ENCODE results near the gene HOXA6.

- TF ChIP-seq CTCF (IDR thresholded peaks at IDR 0.05), result no peak
- TF ChIP-seq POLR2A (IDR thresholded peaks at IDR 0.05; ENCODE audit: low read length), result no peak
- TF ChIP-seq EP300 (IDR thresholded peaks at IDR 0.05), result no peak
- TF ChIP-seq HOXA7 (CRISPR knock-in tag; IDR thresholded peaks at IDR 0.05), result no peak
- TF ChIP-seq, protein P1, sequence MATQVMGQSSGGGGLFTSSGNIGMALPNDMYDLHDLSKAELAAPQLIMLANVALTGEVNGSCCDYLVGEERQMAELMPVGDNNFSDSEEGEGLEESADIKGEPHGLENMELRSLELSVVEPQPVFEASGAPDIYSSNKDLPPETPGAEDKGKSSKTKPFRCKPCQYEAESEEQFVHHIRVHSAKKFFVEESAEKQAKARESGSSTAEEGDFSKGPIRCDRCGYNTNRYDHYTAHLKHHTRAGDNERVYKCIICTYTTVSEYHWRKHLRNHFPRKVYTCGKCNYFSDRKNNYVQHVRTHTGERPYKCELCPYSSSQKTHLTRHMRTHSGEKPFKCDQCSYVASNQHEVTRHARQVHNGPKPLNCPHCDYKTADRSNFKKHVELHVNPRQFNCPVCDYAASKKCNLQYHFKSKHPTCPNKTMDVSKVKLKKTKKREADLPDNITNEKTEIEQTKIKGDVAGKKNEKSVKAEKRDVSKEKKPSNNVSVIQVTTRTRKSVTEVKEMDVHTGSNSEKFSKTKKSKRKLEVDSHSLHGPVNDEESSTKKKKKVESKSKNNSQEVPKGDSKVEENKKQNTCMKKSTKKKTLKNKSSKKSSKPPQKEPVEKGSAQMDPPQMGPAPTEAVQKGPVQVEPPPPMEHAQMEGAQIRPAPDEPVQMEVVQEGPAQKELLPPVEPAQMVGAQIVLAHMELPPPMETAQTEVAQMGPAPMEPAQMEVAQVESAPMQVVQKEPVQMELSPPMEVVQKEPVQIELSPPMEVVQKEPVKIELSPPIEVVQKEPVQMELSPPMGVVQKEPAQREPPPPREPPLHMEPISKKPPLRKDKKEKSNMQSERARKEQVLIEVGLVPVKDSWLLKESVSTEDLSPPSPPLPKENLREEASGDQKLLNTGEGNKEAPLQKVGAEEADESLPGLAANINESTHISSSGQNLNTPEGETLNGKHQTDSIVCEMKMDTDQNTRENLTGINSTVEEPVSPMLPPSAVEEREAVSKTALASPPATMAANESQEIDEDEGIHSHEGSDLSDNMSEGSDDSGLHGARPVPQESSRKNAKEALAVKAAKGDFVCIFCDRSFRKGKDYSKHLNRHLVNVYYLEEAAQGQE (IDR thresholded peaks at IDR 0.05), result no peak
- no peak for TF ChIP-seq RFX5 (IDR thresholded peaks at IDR 0.05)
- TF ChIP-seq CHD2 (IDR thresholded peaks at IDR 0.05; ENCODE audit: low read length, partially characterized antibody), result no peak
- TF ChIP-seq ZNF302 (CRISPR knock-in tag; IDR thresholded peaks at IDR 0.05), result no peak
- TF ChIP-seq RCOR1 (IDR thresholded peaks at IDR 0.05; ENCODE audit: low read depth, low read length), result no peak
Observed at GRCh38 chr7:27121684-27122076, 25.9 kb downstream of the HOXA6 start.
